Measurements from ENCODE around the gene ATP8B1. TPM values are rescaled to one million over a fixed set of nuclear protein-coding genes. Genes with fewer than 3 reads are reported as not detected.

The ATP8B1 gene
- total and polyA plus RNA-seq, 2 of the 8 experiments (the other 6 are each of a cell fraction or from before 2014, with no cell fraction given) = 1.1 to 4.6 TPM

GRCh38 chr18:57807336-57808117 lies 4.4 kb upstream of the ATP8B1 start:
- Histone ChIP-seq H3K56ac (replicated peaks; ENCODE audit: insufficient read length, low read depth, low read length) (no peak overlapping the region), H2AK5ac (ENCODE audit: low read depth, low read length) (no peak overlapping the region), H4K8ac (ENCODE audit: extremely low read depth, insufficient read depth, low read length) (no peak overlapping the region), H3K9ac (replicated peaks in 1 of 4; ENCODE audit: extremely low read depth in 1 of 4, low read depth in 3 of 4, low read length in 3 of 4) (no peak overlapping the region), H2BK20ac (ENCODE audit: low read length) (no peak overlapping the region), H3K23me2 (ENCODE audit: low read depth, low read length) (peaks cover 12% of the 10 kb centered on the region), H2BK15ac (ENCODE audit: low read length) (no peak overlapping the region), H2BK5ac (ENCODE audit: low read depth, low read length) (no peak overlapping the region), H4K91ac (replicated peaks; ENCODE audit: insufficient read length, low read length) (no peak overlapping the region), H3K36me3 (ENCODE audit: control insufficient read depth in 2 of 4, insufficient read depth in 4 of 4, low read length in 3 of 4) (no peaks in the 10 kb centered on the region), H3K14ac (ENCODE audit: insufficient read length) (no peak overlapping the region), H3K27ac (ENCODE audit: low read depth, low read length) (no peak overlapping the region), H4K5ac (ENCODE audit: insufficient read length, low read depth, low read length) (no peak overlapping the region), H2BK120ac (replicated peaks; ENCODE audit: low read depth, low read length) (no peak overlapping the region), H3K4ac (replicated peaks; ENCODE audit: insufficient read length, low read depth, low read length) (no peak overlapping the region), H2AFZ (ENCODE audit: low read length) (no peak overlapping the region), H3K4me2 (ENCODE audit: insufficient read depth in 1 of 2, low read depth in 2 of 2, low read length in 2 of 2) (no peak overlapping the region), H3K4me3 (ENCODE audit: extremely low read depth in 1 of 4, insufficient read depth in 2 of 4, low read depth in 3 of 4, low read length in 4 of 4) (no peak overlapping the region), H4K20me1 (replicated peaks in 1 of 2; ENCODE audit: control insufficient read depth in 1 of 2, insufficient read depth in 2 of 2, low read length in 2 of 2) (no peaks in the 10 kb centered on the region), H3K9me3 (ENCODE audit: insufficient read depth in 2 of 2, low read depth in 1 of 2, low read length in 1 of 2) (no peaks in the 10 kb centered on the region), H2BK12ac (ENCODE audit: low read depth, low read length) (no peak overlapping the region), H3K79me2 (ENCODE audit: control insufficient read depth in 1 of 2, insufficient read depth in 2 of 2, low read length in 2 of 2) (no peaks in the 10 kb centered on the region), H3K79me1 (ENCODE audit: low read depth, low read length) (no peaks in the 10 kb centered on the region), H3K27me3 (replicated peaks in 1 of 4; ENCODE audit: control insufficient read depth in 3 of 4, extremely low read depth in 1 of 4, insufficient read depth in 3 of 4, low read length in 3 of 4) (peaks cover 11 to 21% (median 17%) of the 10 kb centered on the region in 4 experiments), H3K4me1 (replicated peaks in 1 of 4; ENCODE audit: control insufficient read depth in 3 of 4, insufficient read depth in 4 of 4, low read length in 3 of 4) (peaks cover 2 to 8% (median 6%) of the 10 kb centered on the region in 4 experiments; a peak in 5 of 7 replicates), H3K18ac (ENCODE audit: extremely low read depth, low read length) (no peak overlapping the region), H3K23ac (ENCODE audit: insufficient read length) (no peak overlapping the region)
- ChIA-PET CTCF (ENCODE audit: partially characterized antibody) (no interaction called here), POLR2A (ENCODE audit: partially characterized antibody) (no interaction called here)
- DNase-seq (ENCODE audit: low read depth in 1 of 2, low spot score in 2 of 2) (no peak), FAIRE-seq (no peak)
- WGBS, 2 experiments (ENCODE audit: extremely low coverage in 1 of 2, insufficient coverage in 1 of 2, insufficient read length in 1 of 2, insufficient replicate concordance in 2 of 2, low coverage in 1 of 2, low lambda C conversion rate in 2 of 2, missing lambda C conversion rate in 1 of 2) = 79% methylated on average over 2 of the region's 2 CpGs; no CpG with 5 or more reads in 1 of the 2 experiments
- TF ChIP-seq CTBP2 (IDR thresholded peaks at IDR 0.05; ENCODE audit: borderline replicate concordance, insufficient read depth, insufficient read length, low read length) (no peak), HDAC2 (IDR thresholded peaks at IDR 0.05; ENCODE audit: borderline replicate concordance in 1 of 2, low read depth in 2 of 2, low read length in 2 of 2) (no peak), CHD1 (IDR thresholded peaks at IDR 0.05; ENCODE audit: low read depth, low read length) (no peak), CEBPB (IDR thresholded peaks at IDR 0.05; ENCODE audit: low read depth, low read length) (no peak), MAX (IDR thresholded peaks at IDR 0.05) (no peak), ATF2 (IDR thresholded peaks at IDR 0.05; ENCODE audit: low read length) (no peak), CBX8 (IDR thresholded peaks at IDR 0.05; ENCODE audit: borderline replicate concordance, low read depth, low read length) (no peak), ASH2L (IDR thresholded peaks at IDR 0.05; ENCODE audit: low read length) (no peak), EZH2 (IDR thresholded peaks at IDR 0.05; ENCODE audit: low read depth, low read length, severe bottlenecking) (no peak)

Data from H1 (cell line).